HK-2 (cell line): ENCODE data around the gene PUS7L.
A peak's percentile ranks its signal among the peaks of the same experiment; 100 is the strongest.
"Not testable (repeated sequence)": the region's sequence is repeated elsewhere in the genome, so short reads cannot be mapped to it uniquely, and the experiment has no call there.

Experiments used
- DNase-seq: peaks from one replicate; pipeline ENCODE4 v3.0.0-alpha.2; 2018; ENCODE audit not compliant: unreplicated experiment

The PUS7L gene

GRCh38 chr12:43750814-43751213 lies 7.8 kb downstream of the PUS7L start:
- DNase-seq = no peak

GRCh38 chr12:43749016-43749415 lies 9.6 kb downstream of the PUS7L start:
- DNase-seq = no peak

- no peak for DNase-seq
These were observed 13.8 kb downstream of the PUS7L start for GRCh38 chr12:43744826-43745225.

GRCh38 chr12:43742106-43742505 lies 16.5 kb downstream of the PUS7L start:
- no peak for DNase-seq

GRCh38 chr12:43740511-43741100 lies 18.0 kb downstream of the PUS7L start:
- DNase-seq = no peak

- DNase-seq = no peak
These were observed 20.9 kb downstream of the PUS7L start for GRCh38 chr12:43737646-43738045.

GRCh38 chr12:43736927-43737440 lies 21.6 kb downstream of the PUS7L start:
- no peak for DNase-seq

- no peak for DNase-seq
These were observed 24.9 kb downstream of the PUS7L start for GRCh38 chr12:43733687-43734086.

GRCh38 chr12:43730283-43730682 lies 28.3 kb downstream of the PUS7L start:
- no peak for DNase-seq

GRCh38 chr12:43728698-43729097 lies 29.9 kb downstream of the PUS7L start:
- DNase-seq = no peak

GRCh38 chr12:43728117-43728516 lies 30.5 kb downstream of the PUS7L start:
- no peak for DNase-seq

- no peak for DNase-seq
These were observed 35.5 kb downstream of the PUS7L start for GRCh38 chr12:43723134-43723533.

- DNase-seq = no peak
These were observed 36.0 kb downstream of the PUS7L start for GRCh38 chr12:43722621-43723020.

- DNase-seq = no peak
These were observed 47.2 kb downstream of the PUS7L start for GRCh38 chr12:43711348-43711747.

- DNase-seq = not testable (repeated sequence)
These were observed 54.8 kb downstream of the PUS7L start for GRCh38 chr12:43703772-43704171.

- not testable (repeated sequence) for DNase-seq
These were observed 57.4 kb downstream of the PUS7L start for GRCh38 chr12:43701194-43701593.

- DNase-seq = no peak
These were observed 62.4 kb downstream of the PUS7L start for GRCh38 chr12:43696154-43696553.

GRCh38 chr12:43694879-43695278 lies 63.7 kb downstream of the PUS7L start:
- no peak for DNase-seq

GRCh38 chr12:43692064-43692463 lies 66.5 kb downstream of the PUS7L start:
- DNase-seq = no peak

GRCh38 chr12:43685491-43685890 lies 73.1 kb downstream of the PUS7L start:
- DNase-seq = not testable (repeated sequence)

GRCh38 chr12:43676183-43676813 lies 82.3 kb downstream of the PUS7L start:
- peak; percentile 20 for DNase-seq

- DNase-seq = no peak
These were observed 83.3 kb downstream of the PUS7L start for GRCh38 chr12:43675048-43675904.

GRCh38 chr12:43669373-43669772 lies 89.2 kb downstream of the PUS7L start:
- DNase-seq = no peak
